Endodermal cell (in vitro differentiated cells): Measurements from ENCODE around the gene CNGB1. TPM values are rescaled to one million over a fixed set of nuclear protein-coding genes. Genes with fewer than 3 reads are reported as not detected.

Experiments
- DNase-seq: peaks from one replicate; pipeline ENCODE4 v3.0.0-alpha.2; 2017
- H3K27ac ChIP-seq: 2 replicates; pipeline ENCODE4 v1.5.1; 2013; ENCODE audit warnings: mild to moderate bottlenecking, low read depth, low read length, moderate library complexity
- H3K27me3 ChIP-seq: 2 replicates; pipeline ENCODE4 v1.6.1; 2013; ENCODE audit warnings: mild to moderate bottlenecking, low read length, moderate library complexity; ENCODE audit not compliant: insufficient read depth, control insufficient read depth, poor library complexity, severe bottlenecking
- H3K36me3 ChIP-seq: 2 replicates; pipeline ENCODE4 v1.7.0; 2013; ENCODE audit warnings: mild to moderate bottlenecking, low read length, moderate library complexity; ENCODE audit not compliant: control insufficient read depth, insufficient read depth
- H3K4me1 ChIP-seq: one replicate; pipeline ENCODE4 v1.7.0; 2013; ENCODE audit warnings: low read length; ENCODE audit not compliant: control insufficient read depth, insufficient read depth
- H3K4me3 ChIP-seq: 2 replicates; pipeline ENCODE4 v1.5.1; 2013; ENCODE audit warnings: mild to moderate bottlenecking, low read length, moderate library complexity
- H3K9ac ChIP-seq: 2 replicates; pipeline ENCODE4 v1.6.1; 2013; ENCODE audit warnings: mild to moderate bottlenecking, low read length, moderate library complexity; ENCODE audit not compliant: poor library complexity, severe bottlenecking; ENCODE audit errors: extremely low read depth
- H3K9me3 ChIP-seq: 2 replicates; pipeline ENCODE4 v1.6.1; 2013; ENCODE audit warnings: mild to moderate bottlenecking, low read length, moderate library complexity; ENCODE audit not compliant: control insufficient read depth
- H3K27ac Mint-ChIP-seq: 2 replicates; pipeline ENCODE4 v1.8.0; 2020; ENCODE audit warnings: mixed read lengths
- H3K27me3 Mint-ChIP-seq: 2 replicates; pipeline ENCODE4 v1.8.0; 2021; ENCODE audit warnings: mild to moderate bottlenecking, mixed read lengths; ENCODE audit not compliant: insufficient read depth
- H3K36me3 Mint-ChIP-seq: 2 replicates; pipeline ENCODE4 v1.8.0; 2020; ENCODE audit warnings: low read depth, mixed read lengths
- H3K4me1 Mint-ChIP-seq: 2 replicates; pipeline ENCODE4 v1.8.0; 2020; ENCODE audit warnings: mixed read lengths
- H3K4me3 Mint-ChIP-seq: 2 replicates; pipeline ENCODE4 v1.8.0; 2020; ENCODE audit warnings: mild to moderate bottlenecking, moderate library complexity, mixed read lengths
- H3K9me3 Mint-ChIP-seq: 2 replicates; pipeline ENCODE4 v1.8.0; 2020; ENCODE audit warnings: mild to moderate bottlenecking, mixed read lengths
- CTCF ChIP-seq: fragments of 200-600 bp; sonication (generic); conservative IDR thresholded peaks from 2 replicates; pipeline ENCODE4 v1.5.0; 2021; ENCODE audit warnings: antibody characterized with exemption, mild to moderate bottlenecking
- WGBS, 2 experiments: methylation state at CpG; one replicate each; pipeline versions ENCODE4 v1.1.5 to v1.1.7; 2013; ENCODE audit warnings: missing lambda C conversion rate in 2 of 2, mixed read lengths in 1 of 2; ENCODE audit not compliant: insufficient coverage in 1 of 2, insufficient read length in 1 of 2; 5-methylcytosine and 5-hydroxymethylcytosine counted together
- total RNA-seq, 2 donors: library from RNA; stranded (reverse); fragmentation: NEBNext Ultra II Directional in 1 of 2; extraction: Animal tissue kit (Norgen Biotek cat#: 25700) in 1 of 2; gene quantifications; 2 replicates in 1 of 2; 3 replicates in 1 of 2; pipeline ENCODE4 v1.2.1, GENCODE V29; 2021

Gene CNGB1
- total RNA-seq, 2 donors from 2014 or later = 0.29 to 0.60 TPM

- no peak overlapping the region for H3K27ac Mint-ChIP-seq
- Histone ChIP-seq H3K27ac (no peak overlapping the region), H3K9me3 (no peaks in the 10 kb centered on the region), H3K27me3 (no peaks in the 10 kb centered on the region), H3K4me3 (no peak overlapping the region), H3K4me1 (peaks cover 4% of the 10 kb centered on the region), H3K9ac (no peak overlapping the region), H3K36me3 (no peaks in the 10 kb centered on the region)
- H3K27me3 Mint-ChIP-seq = peaks cover 11% of the 10 kb centered on the region
- TF ChIP-seq CTCF = no peak
- DNase-seq = no peak
- H3K4me3 Mint-ChIP-seq = no peak overlapping the region
- H3K36me3 Mint-ChIP-seq = no peaks in the 10 kb centered on the region
- peaks cover 29% of the 10 kb centered on the region for H3K4me1 Mint-ChIP-seq
- 78 to 96% methylated on average over 5 to 7 of the region's 7 CpGs for WGBS, 2 experiments
- no peaks in the 10 kb centered on the region for H3K9me3 Mint-ChIP-seq
Measured at GRCh38 chr16:57884655-57885133, 86.2 kb downstream of the CNGB1 start.

- WGBS, 2 experiments = 91 to 92% methylated on average over 29 to 51 of the region's 51 CpGs
- no peaks in the 10 kb centered on the region for H3K9me3 Mint-ChIP-seq
- DNase-seq = peak; percentile 80
- Histone ChIP-seq H3K9me3 (no peaks in the 10 kb centered on the region), H3K9ac (no peak overlapping the region), H3K27me3 (no peaks in the 10 kb centered on the region), H3K4me3 (no peak overlapping the region), H3K4me1 (peaks cover 4% of the 10 kb centered on the region), H3K27ac (no peak overlapping the region), H3K36me3 (no peaks in the 10 kb centered on the region)
- H3K27ac Mint-ChIP-seq = no peak overlapping the region
- TF ChIP-seq CTCF = no peak
- H3K4me3 Mint-ChIP-seq = no peak overlapping the region
- peaks cover 12% of the 10 kb centered on the region for H3K27me3 Mint-ChIP-seq
- H3K4me1 Mint-ChIP-seq = peaks cover 29% of the 10 kb centered on the region
- no peaks in the 10 kb centered on the region for H3K36me3 Mint-ChIP-seq
Measured at GRCh38 chr16:57883953-57884654, 86.8 kb downstream of the CNGB1 start.

- H3K4me3 Mint-ChIP-seq = no peak overlapping the region
- Histone ChIP-seq H3K27me3 (no peaks in the 10 kb centered on the region), H3K4me1 (peaks cover 4% of the 10 kb centered on the region), H3K36me3 (no peaks in the 10 kb centered on the region), H3K9ac (no peak overlapping the region), H3K27ac (no peak overlapping the region), H3K4me3 (no peak overlapping the region), H3K9me3 (no peaks in the 10 kb centered on the region)
- no peak for TF ChIP-seq CTCF
- no peak for DNase-seq
- H3K27ac Mint-ChIP-seq = no peak overlapping the region
- peaks cover 29% of the 10 kb centered on the region for H3K4me1 Mint-ChIP-seq
- WGBS, 2 experiments = 80 to 86% methylated on average over 1 to 4 of the region's 4 CpGs
- peaks cover 12% of the 10 kb centered on the region for H3K27me3 Mint-ChIP-seq
- no peaks in the 10 kb centered on the region for H3K36me3 Mint-ChIP-seq
- H3K9me3 Mint-ChIP-seq = no peaks in the 10 kb centered on the region
Measured at GRCh38 chr16:57883480-57883879, 87.4 kb downstream of the CNGB1 start.
